Measurements from ENCODE around the gene PARD3. TPM values are rescaled to one million over a fixed set of nuclear protein-coding genes. Genes with fewer than 3 reads are reported as not detected.
A peak's percentile ranks its signal among the peaks of the same experiment; 100 is the strongest.

The PARD3 gene
- total and polyA plus RNA-seq, 2 donors from 2014 or later, result 21.1 to 47.5 TPM

GRCh38 chr10:34824870-34825269, 9.8 kb upstream of the PARD3 start:
- FAIRE-seq, result no peak

GRCh38 chr10:34821587-34822585, 6.8 kb upstream of the PARD3 start:
- DNase-seq (no peak), FAIRE-seq (no peak)
- H3K27ac ChIP-seq (ENCODE audit: low read depth in 2 of 2, low read length in 2 of 2), result no peak overlapping the region
- H3K9me3 ChIP-seq (ENCODE audit: control insufficient read depth in 2 of 3, insufficient read depth in 1 of 3, low read length in 3 of 3), result no peaks in the 10 kb centered on the region
- intact Hi-C loops (cut with DNase I), result no loop called here
- no peaks in the 10 kb centered on the region for H3K36me3 ChIP-seq (ENCODE audit: control insufficient read depth in 2 of 3, insufficient read depth in 3 of 3, low read length in 3 of 3)
- H3K27me3 ChIP-seq (ENCODE audit: control insufficient read depth, insufficient read depth, low read length), result no peaks in the 10 kb centered on the region
- TF ChIP-seq, protein P1, sequence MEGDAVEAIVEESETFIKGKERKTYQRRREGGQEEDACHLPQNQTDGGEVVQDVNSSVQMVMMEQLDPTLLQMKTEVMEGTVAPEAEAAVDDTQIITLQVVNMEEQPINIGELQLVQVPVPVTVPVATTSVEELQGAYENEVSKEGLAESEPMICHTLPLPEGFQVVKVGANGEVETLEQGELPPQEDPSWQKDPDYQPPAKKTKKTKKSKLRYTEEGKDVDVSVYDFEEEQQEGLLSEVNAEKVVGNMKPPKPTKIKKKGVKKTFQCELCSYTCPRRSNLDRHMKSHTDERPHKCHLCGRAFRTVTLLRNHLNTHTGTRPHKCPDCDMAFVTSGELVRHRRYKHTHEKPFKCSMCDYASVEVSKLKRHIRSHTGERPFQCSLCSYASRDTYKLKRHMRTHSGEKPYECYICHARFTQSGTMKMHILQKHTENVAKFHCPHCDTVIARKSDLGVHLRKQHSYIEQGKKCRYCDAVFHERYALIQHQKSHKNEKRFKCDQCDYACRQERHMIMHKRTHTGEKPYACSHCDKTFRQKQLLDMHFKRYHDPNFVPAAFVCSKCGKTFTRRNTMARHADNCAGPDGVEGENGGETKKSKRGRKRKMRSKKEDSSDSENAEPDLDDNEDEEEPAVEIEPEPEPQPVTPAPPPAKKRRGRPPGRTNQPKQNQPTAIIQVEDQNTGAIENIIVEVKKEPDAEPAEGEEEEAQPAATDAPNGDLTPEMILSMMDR (IDR thresholded peaks at IDR 0.05; ENCODE audit: borderline replicate concordance, extremely low read depth, insufficient read depth), result no peak
- H3K9ac ChIP-seq (ENCODE audit: low read length in 3 of 3), result no peak overlapping the region
- H3K4me1 ChIP-seq (ENCODE audit: control insufficient read depth in 2 of 3, insufficient read depth in 2 of 3, low read depth in 1 of 3, low read length in 3 of 3), result no peaks in the 10 kb centered on the region
- no peak overlapping the region for H3K4me3 ChIP-seq (ENCODE audit: low read length in 3 of 3)

More at GRCh38 chr10:34824870-34825269, 9.8 kb upstream of the PARD3 start:
- Histone ChIP-seq H3K9ac (ENCODE audit: low read length in 3 of 3) (no peak overlapping the region), H3K27me3 (ENCODE audit: control insufficient read depth, insufficient read depth, low read length) (no peaks in the 10 kb centered on the region), H3K36me3 (ENCODE audit: control insufficient read depth in 2 of 3, insufficient read depth in 3 of 3, low read length in 3 of 3) (no peaks in the 10 kb centered on the region), H3K4me3 (ENCODE audit: low read length in 3 of 3) (no peak overlapping the region), H3K27ac (ENCODE audit: low read depth in 2 of 2, low read length in 2 of 2) (no peak overlapping the region), H3K9me3 (ENCODE audit: control insufficient read depth in 2 of 3, insufficient read depth in 1 of 3, low read length in 3 of 3) (no peaks in the 10 kb centered on the region), H3K4me1 (ENCODE audit: control insufficient read depth in 2 of 3, insufficient read depth in 2 of 3, low read depth in 1 of 3, low read length in 3 of 3) (no peaks in the 10 kb centered on the region)
- no peak for DNase-seq
- TF ChIP-seq, protein P1 (IDR thresholded peaks at IDR 0.05; ENCODE audit: borderline replicate concordance, extremely low read depth, insufficient read depth), result peak; percentile 9
- intact Hi-C loops (cut with DNase I), result no loop called here

DNA sequence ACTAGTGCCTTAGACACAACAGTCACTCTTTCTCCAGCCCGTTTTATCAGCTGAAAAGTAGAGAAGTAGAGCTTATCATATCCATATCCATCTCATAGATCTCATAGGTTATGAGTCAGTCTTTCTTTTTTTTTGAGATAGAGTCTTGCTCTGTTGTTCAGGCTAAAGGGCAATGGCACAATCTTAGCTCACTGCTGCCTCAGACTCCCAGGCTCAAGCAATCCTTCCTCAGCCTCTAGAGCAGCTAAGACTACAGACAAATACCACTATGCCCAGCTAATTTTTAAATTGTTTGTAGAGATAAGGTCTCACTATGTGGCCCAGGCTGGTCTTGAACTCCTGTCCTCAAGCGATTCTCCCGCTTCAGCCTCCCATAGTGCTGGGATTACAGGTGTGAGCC, 2.5 kb upstream of the PARD3 start:
- H3K4me1 ChIP-seq (ENCODE audit: control insufficient read depth in 2 of 3, insufficient read depth in 2 of 3, low read depth in 1 of 3, low read length in 3 of 3), result peaks cover 0 to 13% (median 0%) of the 10 kb centered on the region in 3 donors
- no peak for FAIRE-seq
- TF ChIP-seq, protein P1 (IDR thresholded peaks at IDR 0.05; ENCODE audit: borderline replicate concordance, extremely low read depth, insufficient read depth), result no peak

More for the DNA sequence above, 2.5 kb upstream of the PARD3 start:
- Histone ChIP-seq H3K27ac (ENCODE audit: low read depth in 2 of 2, low read length in 2 of 2) (no peak overlapping the region), H3K9me3 (ENCODE audit: control insufficient read depth in 2 of 3, insufficient read depth in 1 of 3, low read length in 3 of 3) (no peaks in the 10 kb centered on the region), H3K27me3 (ENCODE audit: control insufficient read depth, insufficient read depth, low read length) (no peaks in the 10 kb centered on the region), H3K9ac (ENCODE audit: low read length in 3 of 3) (no peak overlapping the region), H3K36me3 (ENCODE audit: control insufficient read depth in 2 of 3, insufficient read depth in 3 of 3, low read length in 3 of 3) (no peaks in the 10 kb centered on the region), H3K4me3 (ENCODE audit: low read length in 3 of 3) (no peak overlapping the region)
- intact Hi-C loops (cut with DNase I), result no loop called here
- DNase-seq, result no peak

Measured in kidney (tissue), 14 donors.